Left lung (tissue), 10 donors: ENCODE measurements around the gene MFSD6L. TPM values are rescaled to one million over a fixed set of nuclear protein-coding genes. Genes with fewer than 3 reads are reported as not detected.

Source experiments
- ATAC-seq: fragments of 200-7000 bp; cut with Tn5 transposase; one replicate; pipeline ENCODE4 v1.9.1; 2020; ENCODE audit warnings: moderate library complexity
- DNase-seq, 4 donors: peaks; one replicate each; pipeline ENCODE4 v3.0.0-alpha.2; 2013 to 2020
- H3K27ac ChIP-seq, 2 donors: fragments of 200-600 bp; sonication (generic) in 1 of 2; one replicate each; pipeline versions ENCODE4 v1.5.0 to v1.8.0; 2020 to 2021
- H3K27me3 ChIP-seq, 2 donors: fragments of 200-600 bp; sonication (generic) in 1 of 2; one replicate each; pipeline versions ENCODE4 v1.5.0 to v1.8.0; 2020 to 2021
- H3K36me3 ChIP-seq, 2 donors: fragments of 200-600 bp; sonication (generic) in 1 of 2; one replicate each; pipeline versions ENCODE4 v1.5.0 to v1.8.0; 2020 to 2021
- H3K4me1 ChIP-seq, 2 donors: fragments of 200-600 bp; one replicate each; pipeline ENCODE4 v1.8.0; 2021
- H3K4me3 ChIP-seq, 2 donors: fragments of 200-600 bp; sonication (generic) in 1 of 2; one replicate each; pipeline versions ENCODE4 v1.5.0 to v1.8.0; 2020 to 2021; ENCODE audit warnings: mild to moderate bottlenecking in 1 of 2
- H3K9me3 ChIP-seq, 2 donors: fragments of 200-600 bp; sonication (generic) in 1 of 2; one replicate each; pipeline versions ENCODE4 v1.5.0 to v1.8.0; 2020 to 2021
- CTCF ChIP-seq, 2 donors: fragments of 200-600 bp; sonication (generic) in 1 of 2; IDR thresholded peaks; one replicate each; pipeline versions ENCODE4 v1.5.0 to v1.8.0; 2021; ENCODE audit warnings: antibody characterized with exemption in 2 of 2
- intact Hi-C, 2 donors: fragments of 100-400 bp; cut with DNase I; formaldehyde crosslinking; loops; one replicate each; pipeline versions ENCODE4 v1.11.2 to v1.14.2; 2022
- polyA plus RNA-seq, 6 donors: library from polyadenylated mRNA; unstranded; fragments of 120-200 nt; gene quantifications; one replicate each; pipeline ENCODE4 v1.2.1, GENCODE V29; 2013; ENCODE audit not compliant: insufficient read length in 6 of 6
- total RNA-seq, 2 donors: library from RNA; stranded (reverse); fragmentation: NEBNext Ultra II Directional; extraction: Animal tissue kit (Norgen Biotek cat#: 25700); gene quantifications; one replicate each; pipeline ENCODE4 v1.2.1, GENCODE V29; 2021
- donor health status: DM: no; HTN: yes; CAD: no.
- donor health status: DM: no; HTN: no; CAD: no.

The MFSD6L gene
- total and polyA plus RNA-seq, 8 donors: 0.30 to 1.6 (median 0.65) TPM

GRCh38 chr17:8831234-8831849 is 32.2 kb upstream of the MFSD6L start:
- no peak for ATAC-seq
- TF ChIP-seq CTCF (IDR thresholded peaks at IDR 0.05): no peak
- intact Hi-C loops: no loop called here

GRCh38 chr17:8830141-8830540 is 31.0 kb upstream of the MFSD6L start:
- no peak for ATAC-seq
- DNase-seq: no peak
- no peaks in the 10 kb centered on the region for H3K36me3 ChIP-seq
- no peak overlapping the region for H3K4me3 ChIP-seq
- intact Hi-C loops: no loop called here
- H3K27me3 ChIP-seq: peaks cover 0 to 68% of the 10 kb centered on the region in 2 donors
- H3K27ac ChIP-seq: no peak overlapping the region
- no peaks in the 10 kb centered on the region for H3K9me3 ChIP-seq
- no peak for TF ChIP-seq CTCF (IDR thresholded peaks at IDR 0.05)
- no peaks in the 10 kb centered on the region for H3K4me1 ChIP-seq

More at GRCh38 chr17:8831234-8831849, 32.2 kb upstream of the MFSD6L start:
- Histone ChIP-seq H3K4me3 (no peak overlapping the region), H3K27ac (no peak overlapping the region), H3K27me3 (peaks cover 0 to 80% of the 10 kb centered on the region in 2 donors), H3K4me1 (no peaks in the 10 kb centered on the region), H3K36me3 (no peaks in the 10 kb centered on the region), H3K9me3 (no peaks in the 10 kb centered on the region)
- no peak for DNase-seq

GRCh38 chr17:8829036-8829941 is 30.1 kb upstream of the MFSD6L start:
- ATAC-seq: no peak
- peaks cover 0 to 59% of the 10 kb centered on the region in 2 donors for H3K27me3 ChIP-seq
- no peak overlapping the region for H3K4me3 ChIP-seq
- H3K36me3 ChIP-seq: no peaks in the 10 kb centered on the region
- H3K4me1 ChIP-seq: no peaks in the 10 kb centered on the region
- H3K27ac ChIP-seq: no peak overlapping the region
- no peak for DNase-seq
- H3K9me3 ChIP-seq: no peaks in the 10 kb centered on the region
- no peak for TF ChIP-seq CTCF (IDR thresholded peaks at IDR 0.05)
- intact Hi-C loops: no loop called here

GRCh38 chr17:8828517-8828875 is 29.3 kb upstream of the MFSD6L start:
- intact Hi-C loops: no loop called here
- no peak for ATAC-seq

More at GRCh38 chr17:8828517-8828875, 29.3 kb upstream of the MFSD6L start:
- no peaks in the 10 kb centered on the region for H3K9me3 ChIP-seq
- DNase-seq: peak in 1 of 4 donors; percentile 65
- H3K36me3 ChIP-seq: no peaks in the 10 kb centered on the region
- H3K4me1 ChIP-seq: no peaks in the 10 kb centered on the region
- peaks cover 0 to 56% of the 10 kb centered on the region in 2 donors for H3K27me3 ChIP-seq
- H3K27ac ChIP-seq: no peak overlapping the region
- no peak for TF ChIP-seq CTCF (IDR thresholded peaks at IDR 0.05)
- H3K4me3 ChIP-seq: no peak overlapping the region
